Measurements from ENCODE around the gene ZNF208.
"Not testable (repeated sequence)": the region's sequence is repeated elsewhere in the genome, so short reads cannot be mapped to it uniquely, and the experiment has no call there.

DNA sequence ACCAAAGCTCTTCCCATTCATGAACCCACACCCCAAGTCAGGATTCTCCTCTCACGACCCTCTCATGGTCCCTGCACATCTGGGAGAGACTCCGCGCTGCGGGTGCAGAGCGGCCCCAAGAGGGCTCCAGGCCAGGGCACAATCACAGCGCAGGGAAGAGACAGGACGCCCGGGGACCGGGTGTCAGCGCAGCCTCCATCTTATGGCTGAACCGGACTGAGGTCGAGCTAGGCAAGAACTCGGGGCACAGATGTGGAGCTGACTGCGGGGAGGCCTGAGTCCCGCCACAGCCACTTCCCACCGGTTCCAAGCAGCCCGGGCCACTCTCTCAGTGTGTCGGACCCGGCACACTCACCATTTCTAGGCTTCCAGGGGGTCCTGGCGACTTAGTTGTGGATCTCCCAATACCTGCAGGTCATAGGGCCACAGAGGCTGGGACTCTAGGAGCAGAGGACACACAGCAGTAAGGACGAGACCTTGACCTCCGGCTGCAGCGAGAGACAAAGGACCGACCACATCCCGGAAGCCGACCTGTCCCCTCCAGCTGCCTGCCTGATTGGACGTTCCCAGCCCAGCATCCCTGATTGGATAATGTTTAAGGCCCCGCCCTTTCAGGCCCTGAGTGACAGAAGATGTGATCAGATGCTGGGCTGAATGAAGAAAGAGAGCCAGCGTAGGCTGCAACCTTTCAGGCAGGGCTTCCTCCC, at the start of gene ZNF208:
- TF ChIP-seq, protein P1, sequence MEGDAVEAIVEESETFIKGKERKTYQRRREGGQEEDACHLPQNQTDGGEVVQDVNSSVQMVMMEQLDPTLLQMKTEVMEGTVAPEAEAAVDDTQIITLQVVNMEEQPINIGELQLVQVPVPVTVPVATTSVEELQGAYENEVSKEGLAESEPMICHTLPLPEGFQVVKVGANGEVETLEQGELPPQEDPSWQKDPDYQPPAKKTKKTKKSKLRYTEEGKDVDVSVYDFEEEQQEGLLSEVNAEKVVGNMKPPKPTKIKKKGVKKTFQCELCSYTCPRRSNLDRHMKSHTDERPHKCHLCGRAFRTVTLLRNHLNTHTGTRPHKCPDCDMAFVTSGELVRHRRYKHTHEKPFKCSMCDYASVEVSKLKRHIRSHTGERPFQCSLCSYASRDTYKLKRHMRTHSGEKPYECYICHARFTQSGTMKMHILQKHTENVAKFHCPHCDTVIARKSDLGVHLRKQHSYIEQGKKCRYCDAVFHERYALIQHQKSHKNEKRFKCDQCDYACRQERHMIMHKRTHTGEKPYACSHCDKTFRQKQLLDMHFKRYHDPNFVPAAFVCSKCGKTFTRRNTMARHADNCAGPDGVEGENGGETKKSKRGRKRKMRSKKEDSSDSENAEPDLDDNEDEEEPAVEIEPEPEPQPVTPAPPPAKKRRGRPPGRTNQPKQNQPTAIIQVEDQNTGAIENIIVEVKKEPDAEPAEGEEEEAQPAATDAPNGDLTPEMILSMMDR (IDR thresholded peaks at IDR 0.05; ENCODE audit: extremely low read depth in 1 of 2, insufficient read depth in 1 of 2, low read depth in 1 of 2, low read length in 2 of 2) = not testable (repeated sequence)
- TF ChIP-seq EZH2 (IDR thresholded peaks at IDR 0.05; ENCODE audit: borderline replicate concordance, low read depth, low read length, severe bottlenecking); JUN (IDR thresholded peaks at IDR 0.05; ENCODE audit: borderline replicate concordance, insufficient read depth, insufficient read length, low read depth); POLR2A (IDR thresholded peaks at IDR 0.05; ENCODE audit: low read depth, low read length): not testable (repeated sequence)
